CD4-positive, alpha-beta T cell treated with Interleukin-2 at 100 ng/mL for 4 hours (primary cell): ENCODE results near the gene VMP1.

ENCODE experiments used
- DNase-seq: peaks from one replicate; pipeline ENCODE4 v3.0.0-alpha.2; 2020; ENCODE audit warnings: low spot score

Gene VMP1

GRCh38 chr17:59707149-59707970, at the start of gene VMP1, which contains the start of gene PTRH2:
TSS of gene VMP1 (plus strand) at chr17:59707654. CDS start at chr17:59731447, 23,793 bp downstream.
TSS of gene PTRH2 (minus strand) at chr17:59707430. CDS start at chr17:59697978, 9,452 bp downstream.
- DNase-seq: peak; percentile 92

GRCh38 chr17:59666235-59666634, 41.2 kb upstream of the VMP1 start:
- DNase-seq: no peak

GRCh38 chr17:59668816-59669215, 38.6 kb upstream of the VMP1 start:
- DNase-seq: no peak

DNA sequence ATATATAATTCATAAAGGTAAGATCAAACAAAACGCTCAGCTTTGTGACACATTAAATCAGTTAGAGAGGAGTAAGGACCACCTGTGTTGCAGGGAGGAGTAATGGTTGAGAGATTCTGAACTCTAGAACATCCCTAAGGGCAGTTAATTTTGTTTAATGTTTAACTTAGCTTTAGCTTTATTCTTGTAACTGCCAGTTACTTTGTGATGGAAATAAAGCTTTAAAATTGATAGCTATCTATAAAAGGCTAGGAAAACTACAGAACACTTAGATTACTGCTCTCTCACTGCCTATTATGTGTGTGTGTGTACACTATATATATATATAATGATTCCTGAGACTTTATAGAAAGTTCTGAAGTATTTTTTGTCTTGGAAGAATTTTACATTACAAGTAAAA, 38.0 kb upstream of the VMP1 start:
- no peak for DNase-seq

- no peak for DNase-seq
These were observed 37.5 kb upstream of the VMP1 start for GRCh38 chr17:59669944-59670343.

DNA sequence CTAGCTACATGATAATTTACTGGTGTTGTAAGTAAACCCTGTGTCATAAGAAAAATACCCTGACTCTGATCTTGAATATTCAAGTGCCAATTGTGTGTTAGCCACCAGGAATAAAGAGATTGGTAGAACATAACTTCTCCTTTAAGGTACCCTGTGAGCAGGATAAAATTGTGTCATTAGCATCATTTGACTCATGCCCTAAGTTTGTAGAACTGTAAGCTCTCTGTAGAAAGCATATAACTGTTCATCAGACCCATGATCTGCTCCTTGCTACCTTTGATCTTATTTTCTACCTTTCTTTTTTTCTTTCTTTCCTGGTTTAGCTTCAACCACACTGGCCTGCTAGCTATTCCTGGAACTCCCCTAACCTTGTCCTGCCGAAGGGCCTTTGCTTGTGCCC, 36.1 kb upstream of the VMP1 start:
- no peak for DNase-seq

DNA sequence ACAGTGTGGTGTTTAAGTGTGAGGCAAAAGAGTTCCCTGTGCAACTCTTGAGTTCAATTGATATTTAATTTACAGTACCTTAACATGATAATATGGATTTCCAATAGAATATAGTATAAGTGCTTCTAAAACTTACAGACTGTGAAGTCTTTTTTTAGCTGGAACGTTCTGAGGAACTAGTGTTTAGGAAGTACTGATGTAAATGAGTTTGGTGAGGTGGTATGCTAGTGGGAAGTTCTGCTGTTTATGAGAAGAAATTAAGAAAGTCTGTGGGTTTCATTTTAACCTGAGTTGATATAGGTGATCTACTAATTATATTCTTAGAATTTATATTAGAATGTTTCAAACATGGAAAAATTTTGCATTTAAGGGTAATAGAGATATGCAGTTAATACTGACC, 32.2 kb upstream of the VMP1 start:
- no peak for DNase-seq

DNA sequence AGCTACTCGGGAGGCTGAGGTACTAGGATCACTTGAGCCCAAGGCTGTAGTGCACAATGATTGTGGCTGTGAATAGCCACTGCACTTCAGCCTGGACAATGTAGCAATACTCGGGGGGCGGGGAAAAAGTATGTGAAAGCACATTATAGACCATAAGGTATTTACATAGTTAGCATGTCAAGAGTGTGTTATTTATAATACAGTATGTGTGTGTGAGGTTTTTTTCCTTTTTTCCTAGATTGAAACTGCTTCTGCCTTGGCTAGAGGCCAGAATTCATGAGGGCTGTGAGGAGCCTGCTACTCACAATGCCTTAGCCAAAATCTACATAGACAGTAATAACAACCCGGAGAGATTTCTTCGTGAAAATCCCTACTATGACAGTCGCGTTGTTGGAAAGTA, 30.7 kb upstream of the VMP1 start:
- DNase-seq: no peak

GRCh38 chr17:59678918-59679317, 28.5 kb upstream of the VMP1 start:
- no peak for DNase-seq

GRCh38 chr17:59680314-59680713, 27.1 kb upstream of the VMP1 start:
- no peak for DNase-seq

DNA sequence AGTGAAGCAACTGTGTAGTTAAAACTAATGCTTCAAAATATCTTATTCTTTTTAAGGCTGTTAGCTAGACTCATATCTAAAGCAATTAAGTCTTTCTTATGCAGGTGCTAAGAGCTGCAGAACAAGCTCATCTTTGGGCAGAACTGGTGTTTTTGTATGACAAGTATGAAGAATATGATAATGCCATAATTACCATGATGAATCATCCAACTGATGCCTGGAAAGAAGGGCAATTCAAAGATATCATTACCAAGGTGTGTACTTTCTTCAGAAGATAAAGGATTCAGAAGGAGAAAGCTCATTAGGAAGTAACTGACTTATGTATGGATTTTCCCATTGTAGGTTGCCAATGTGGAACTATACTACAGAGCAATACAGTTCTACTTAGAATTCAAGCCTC, 24.2 kb upstream of the VMP1 start:
- no peak for DNase-seq

DNA sequence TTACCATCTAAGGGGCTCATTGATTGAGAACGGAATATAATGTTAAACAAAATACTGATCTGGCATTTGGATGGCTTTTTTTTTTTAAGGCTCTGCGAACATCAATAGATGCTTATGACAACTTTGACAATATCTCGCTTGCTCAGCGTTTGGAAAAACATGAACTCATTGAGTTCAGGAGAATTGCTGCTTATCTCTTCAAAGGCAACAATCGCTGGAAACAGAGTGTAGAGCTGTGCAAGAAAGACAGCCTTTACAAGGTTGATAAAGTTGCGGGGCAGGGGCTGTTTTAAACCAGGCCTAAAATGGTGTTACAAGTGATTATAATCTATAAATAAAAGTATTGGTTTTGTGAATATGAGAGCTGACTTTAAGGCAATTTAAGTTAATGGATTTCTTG, 22.5 kb upstream of the VMP1 start:
- no peak for DNase-seq

GRCh38 chr17:59688008-59688407, 19.4 kb upstream of the VMP1 start:
- DNase-seq: no peak

DNA sequence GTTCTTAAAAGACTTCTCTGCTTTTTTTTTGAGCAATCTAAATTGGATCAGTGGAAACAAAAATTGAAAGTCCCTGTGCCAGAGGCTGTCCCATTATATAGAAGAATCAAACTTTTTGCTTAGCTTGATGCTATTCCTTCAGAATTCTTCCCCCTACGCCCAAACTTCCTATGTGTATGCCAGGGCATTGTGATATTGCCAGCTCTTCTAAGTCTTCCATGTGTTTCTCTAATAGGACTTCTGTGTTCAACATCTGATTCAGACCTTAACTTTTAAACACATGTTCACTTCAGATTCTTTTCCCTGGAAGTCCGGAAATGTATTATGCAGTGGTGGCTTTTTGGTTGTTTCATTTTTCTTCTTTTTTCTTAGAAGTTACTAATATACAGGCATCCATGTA, 19.0 kb upstream of the VMP1 start:
- no peak for DNase-seq

GRCh38 chr17:59693582-59693981, 13.9 kb upstream of the VMP1 start:
- no peak for DNase-seq

DNA sequence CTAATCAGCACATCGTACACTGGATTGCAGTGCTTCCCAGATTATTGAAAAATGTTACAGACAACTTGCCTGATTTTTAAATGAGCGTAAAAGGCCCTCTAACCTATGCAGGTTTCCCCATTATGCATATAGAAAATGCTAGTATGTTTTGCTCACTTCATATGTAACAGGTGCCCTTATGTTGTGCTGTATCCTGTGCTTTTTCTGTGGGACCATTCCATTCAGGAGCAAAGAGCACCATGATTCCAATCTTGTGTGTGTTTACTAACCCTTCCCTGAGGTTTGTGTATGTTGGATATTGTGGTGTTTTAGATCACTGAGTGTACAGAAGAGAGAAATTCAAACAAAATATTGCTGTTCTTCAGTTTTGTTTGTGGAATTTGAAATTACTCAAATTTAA, 13.1 kb upstream of the VMP1 start:
- DNase-seq: no peak

GRCh38 chr17:59695945-59696681, 11.3 kb upstream of the VMP1 start:
- DNase-seq: no peak

DNA sequence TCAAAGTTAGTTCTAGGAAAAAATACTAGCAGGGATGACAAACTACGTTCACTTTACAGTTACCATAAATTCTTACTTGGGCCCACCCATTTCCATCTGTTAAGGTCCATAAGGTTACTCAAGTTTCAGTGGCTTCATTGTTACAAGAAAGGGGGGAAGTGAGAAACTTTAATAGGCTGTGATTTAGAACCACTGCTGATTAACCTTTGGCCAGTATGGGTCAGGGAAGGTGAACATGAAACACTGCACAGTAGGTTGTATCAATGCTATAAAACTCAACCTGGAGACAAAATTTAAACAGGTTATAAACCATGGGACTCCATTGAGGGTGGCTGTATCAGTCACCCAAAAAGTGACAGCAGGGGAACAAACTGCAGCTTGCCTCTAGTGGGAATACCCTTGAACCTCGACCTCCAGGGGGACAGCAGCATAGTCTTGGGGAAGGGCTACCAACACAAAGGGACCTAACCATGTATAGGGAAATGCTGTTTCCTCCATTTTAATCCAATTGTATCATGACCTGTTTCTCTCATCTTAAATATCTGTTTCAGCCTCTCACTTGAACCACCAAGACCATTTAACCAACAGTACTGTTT, 10.7 kb upstream of the VMP1 start:
- DNase-seq: no peak

DNA sequence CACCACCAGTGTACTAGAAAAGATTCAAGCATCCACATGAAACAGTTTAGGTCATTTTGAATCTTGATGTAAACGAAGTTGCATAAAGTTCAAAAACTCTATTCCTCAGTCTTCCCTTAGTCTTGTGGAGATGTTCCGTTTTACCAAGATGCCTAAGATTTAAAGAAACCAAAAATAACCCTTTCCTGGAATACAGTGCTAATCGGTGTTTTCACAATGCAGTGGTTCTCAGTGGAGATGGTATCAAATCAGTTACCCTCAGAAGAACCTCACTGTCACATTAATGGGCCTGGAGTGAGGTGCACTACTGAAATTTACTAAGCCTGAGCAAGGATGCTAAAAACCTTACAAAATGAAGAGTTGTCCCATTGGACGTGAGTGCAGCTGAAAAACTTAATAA, 9.3 kb upstream of the VMP1 start:
- DNase-seq: no peak

GRCh38 chr17:59699218-59699617, 8.2 kb upstream of the VMP1 start:
- DNase-seq: no peak

DNA sequence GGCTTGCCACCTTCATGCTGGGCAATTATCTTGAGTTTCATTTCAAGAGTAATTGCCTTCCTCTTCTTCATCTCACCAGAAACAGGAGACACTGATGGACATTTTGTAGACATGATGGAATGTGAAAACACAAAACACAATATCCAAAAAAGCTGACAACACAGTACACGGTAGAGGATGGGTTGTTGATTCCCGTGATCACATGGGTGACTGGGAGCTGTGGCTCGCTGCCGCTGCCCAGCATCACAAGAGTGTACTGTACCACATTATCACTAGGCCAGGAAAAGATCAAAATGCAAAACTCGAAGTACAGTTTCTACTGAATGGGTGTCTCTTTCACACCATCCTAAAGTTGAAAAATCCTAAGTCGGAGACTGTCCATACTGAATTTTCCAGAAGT, 7.7 kb upstream of the VMP1 start:
- DNase-seq: no peak

DNA sequence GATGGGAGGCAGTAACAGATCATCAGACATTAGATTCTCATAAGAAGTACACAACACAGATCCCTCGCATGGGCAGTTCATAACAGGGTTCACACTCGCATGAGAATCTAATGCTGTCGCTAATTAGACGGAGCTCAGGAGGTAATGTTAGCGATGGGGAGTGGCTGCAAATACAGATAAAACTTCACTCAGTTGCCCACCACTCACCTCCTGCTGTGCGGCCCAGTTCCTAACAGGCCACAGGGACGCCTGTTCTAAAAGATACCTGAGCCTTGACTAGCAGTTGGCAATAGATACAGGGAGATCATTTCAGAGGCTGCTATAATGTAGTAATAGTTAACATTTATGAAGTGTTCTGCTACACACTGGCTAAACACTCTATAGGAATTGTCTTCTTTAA, 5.2 kb upstream of the VMP1 start:
- no peak for DNase-seq

- no peak for DNase-seq
These were observed 547 bp downstream of the VMP1 start for GRCh38 chr17:59707971-59708430.
